Transverse colon (tissue), 4 donors: ENCODE measurements around the gene LRP8. TPM values are rescaled to one million over a fixed set of nuclear protein-coding genes. Genes with fewer than 3 reads are reported as not detected.

Experiments
- DNase-seq: peaks from one replicate; pipeline ENCODE4 v3.0.0-alpha.2; 2019
- H3K27ac ChIP-seq, 4 donors: fragments of 200-600 bp; sonication (generic); 2 replicates each; pipeline ENCODE4 v1.5.1; 2016 to 2018; ENCODE audit warnings: inconsistent platforms in 4 of 4
- H3K27me3 ChIP-seq: fragments of 200-600 bp; sonication (generic); 2 replicates; pipeline ENCODE4 v1.5.1; 2017; ENCODE audit warnings: inconsistent platforms
- H3K36me3 ChIP-seq, 4 donors: fragments of 200-600 bp; sonication (generic); 2 replicates each; pipeline ENCODE4 v1.5.1; 2017 to 2019; ENCODE audit warnings: inconsistent platforms in 4 of 4
- H3K4me1 ChIP-seq, 4 donors: fragments of 200-600 bp; sonication (generic); 2 replicates each; pipeline ENCODE4 v1.5.1; 2017 to 2020; ENCODE audit warnings: inconsistent platforms in 4 of 4
- H3K4me3 ChIP-seq, 4 donors: fragments of 200-600 bp; sonication (generic); 1 replicate in 1 of 4; 2 replicates in 3 of 4; pipeline versions ENCODE4 v1.5.1 to v1.6.1; 2017 to 2019; ENCODE audit warnings: inconsistent platforms in 4 of 4
- H3K9me3 ChIP-seq, 2 donors: fragments of 200-600 bp; sonication (generic); 2 replicates each; pipeline ENCODE4 v1.5.1; 2017 to 2019; ENCODE audit warnings: inconsistent platforms in 2 of 2
- EP300 ChIP-seq: sonication (generic); formaldehyde crosslinking; IDR thresholded peaks from one replicate; pipeline ENCODE4 v1.6.1; 2017; ENCODE audit warnings: antibody characterized with exemption, low read depth
- POLR2A ChIP-seq: fragments of 450-650 bp; IDR thresholded peaks from one replicate; pipeline ENCODE4 v1.6.1; 2016; ENCODE audit warnings: antibody characterized with exemption, mild to moderate bottlenecking, moderate library complexity
- POLR2AphosphoS5 ChIP-seq, 3 donors: sonication (generic); formaldehyde crosslinking; IDR thresholded peaks; one replicate each; pipeline ENCODE4 v1.6.1; 2016; ENCODE audit warnings: antibody characterized with exemption in 3 of 3
- WGBS, 2 donors: methylation state at CpG; one replicate each; pipeline ENCODE4 v1.1.5; 2018; ENCODE audit warnings: low coverage in 1 of 2; 5-methylcytosine and 5-hydroxymethylcytosine counted together
- in situ Hi-C, 4 donors: fragments of 200-750 bp; cut with MboI; loops; one replicate each; pipeline versions ENCODE4 v1.15.0 to v1.15.1; 2017; ENCODE audit warnings: low sequenced_read_pairs in 3 of 4, low pct_ligation_motif_present in 1 of 4, low pct_unique_long_range_greater_than_20kb in 1 of 4
- intact Hi-C: fragments of 100-400 bp; cut with DNase I; formaldehyde crosslinking; loops from one replicate; pipeline ENCODE4 v1.15.1; 2023; ENCODE audit warnings: low total_unique reads
- total RNA-seq, 4 donors: library from RNA; depleted of rRNA; stranded (reverse); fragments of >200 nt; gene quantifications; one replicate each; pipeline ENCODE4 v1.1.0, GENCODE V29; 2016
- TF ChIP-seq, protein P1 (sequence below), 5 experiments: fragments of 200-600 bp in 3 of 5; fragments of 450-650 bp in 2 of 5; sonication (generic) in 3 of 5; IDR thresholded peaks; 1 replicate in 2 of 5; 2 replicates in 3 of 5; pipeline ENCODE4 v1.5.1; 2016 to 2017; ENCODE audit warnings: antibody characterized with exemption in 5 of 5, inconsistent platforms in 3 of 5, mild to moderate bottlenecking in 2 of 5, moderate library complexity in 1 of 5

The LRP8 gene
- total RNA-seq, 4 donors from 2014 or later, result 0.37 to 10.7 (median 1.4) TPM

DNA sequence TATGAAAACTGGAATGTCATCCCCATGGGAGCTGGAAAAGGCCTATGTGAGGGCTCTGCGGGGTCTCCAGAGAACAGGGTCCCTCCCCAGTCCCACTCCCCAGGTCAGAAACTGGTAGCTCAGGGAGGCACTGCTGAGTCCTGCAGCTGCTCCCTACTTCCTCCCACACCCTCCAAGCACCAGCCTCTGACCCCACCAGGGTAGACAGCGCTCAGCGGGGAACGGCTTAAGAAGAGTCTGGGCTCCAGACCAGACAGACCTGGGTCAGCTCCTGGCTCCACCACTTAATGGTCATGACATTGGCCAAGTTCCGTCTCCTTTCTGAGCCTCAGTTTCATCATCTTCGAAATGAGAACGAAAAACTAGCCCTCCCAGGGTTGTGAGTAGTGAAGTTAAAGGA is 7.2 kb downstream of the LRP8 start:
- in situ Hi-C loops, result no loop called here
- WGBS, 2 donors, result 94% methylated on average over 7 of the region's 7 CpGs; no CpG with 5 or more reads in 1 of the 2 donors
- H3K27ac ChIP-seq, result no peak overlapping the region
- no peaks in the 10 kb centered on the region for H3K36me3 ChIP-seq
- H3K27me3 ChIP-seq, result no peaks in the 10 kb centered on the region
- no peaks in the 10 kb centered on the region for H3K9me3 ChIP-seq
- no peak for DNase-seq
- TF ChIP-seq POLR2A, result no peak
- TF ChIP-seq, protein P1, sequence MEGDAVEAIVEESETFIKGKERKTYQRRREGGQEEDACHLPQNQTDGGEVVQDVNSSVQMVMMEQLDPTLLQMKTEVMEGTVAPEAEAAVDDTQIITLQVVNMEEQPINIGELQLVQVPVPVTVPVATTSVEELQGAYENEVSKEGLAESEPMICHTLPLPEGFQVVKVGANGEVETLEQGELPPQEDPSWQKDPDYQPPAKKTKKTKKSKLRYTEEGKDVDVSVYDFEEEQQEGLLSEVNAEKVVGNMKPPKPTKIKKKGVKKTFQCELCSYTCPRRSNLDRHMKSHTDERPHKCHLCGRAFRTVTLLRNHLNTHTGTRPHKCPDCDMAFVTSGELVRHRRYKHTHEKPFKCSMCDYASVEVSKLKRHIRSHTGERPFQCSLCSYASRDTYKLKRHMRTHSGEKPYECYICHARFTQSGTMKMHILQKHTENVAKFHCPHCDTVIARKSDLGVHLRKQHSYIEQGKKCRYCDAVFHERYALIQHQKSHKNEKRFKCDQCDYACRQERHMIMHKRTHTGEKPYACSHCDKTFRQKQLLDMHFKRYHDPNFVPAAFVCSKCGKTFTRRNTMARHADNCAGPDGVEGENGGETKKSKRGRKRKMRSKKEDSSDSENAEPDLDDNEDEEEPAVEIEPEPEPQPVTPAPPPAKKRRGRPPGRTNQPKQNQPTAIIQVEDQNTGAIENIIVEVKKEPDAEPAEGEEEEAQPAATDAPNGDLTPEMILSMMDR (IDR thresholded peaks at IDR 0.05), result no peak
- no peak for TF ChIP-seq EP300
- TF ChIP-seq POLR2AphosphoS5 (IDR thresholded peaks at IDR 0.05), result no peak
- H3K4me3 ChIP-seq, result no peak overlapping the region
- intact Hi-C loops, result no loop called here
- peaks cover 2 to 4% (median 3%) of the 10 kb centered on the region in 4 donors for H3K4me1 ChIP-seq

DNA sequence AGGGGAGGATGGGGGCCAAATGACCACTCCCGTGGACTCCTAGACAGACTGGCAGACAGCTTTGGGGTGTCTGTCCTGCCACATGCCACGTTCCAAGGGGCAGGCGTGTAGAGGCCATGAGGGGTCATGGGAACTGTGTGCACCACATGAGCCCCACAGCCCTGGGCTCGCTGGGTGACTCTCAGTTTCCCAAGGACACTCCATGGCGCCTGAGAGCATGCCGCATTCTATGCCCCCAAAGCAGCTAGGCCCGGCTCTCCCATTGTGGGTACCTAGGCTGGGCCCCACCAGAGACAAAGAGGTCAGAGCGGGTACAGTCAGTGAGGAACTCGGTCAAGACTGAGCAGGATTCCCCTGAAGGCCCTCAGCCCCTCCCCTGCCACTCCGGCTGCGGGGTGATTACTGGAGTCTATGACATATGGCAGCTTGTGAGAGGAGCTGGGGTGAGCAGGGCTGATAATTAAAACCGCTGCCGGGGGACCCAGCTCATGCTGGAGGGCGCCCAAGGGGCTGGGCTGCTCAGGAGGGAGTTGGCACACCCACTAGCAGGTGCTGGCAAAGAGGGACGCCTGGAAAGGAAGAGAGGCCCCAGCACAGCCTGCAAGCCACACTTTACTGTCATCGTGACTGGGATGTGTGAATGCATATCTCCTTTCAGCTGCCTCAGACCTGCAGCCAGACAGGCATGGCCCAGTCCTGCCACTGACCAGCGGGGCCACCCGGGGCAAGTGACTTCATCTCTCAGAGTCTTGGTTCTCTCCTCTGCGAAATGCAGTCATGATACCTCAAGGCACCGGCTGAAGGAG is 8.4 kb downstream of the LRP8 start:
- Histone ChIP-seq H3K36me3 (no peaks in the 10 kb centered on the region), H3K4me3 (no peak overlapping the region), H3K9me3 (no peaks in the 10 kb centered on the region), H3K27me3 (no peaks in the 10 kb centered on the region), H3K27ac (no peak overlapping the region), H3K4me1 (no peaks in the 10 kb centered on the region)
- no peak for DNase-seq
- in situ Hi-C loops (no loop called here), intact Hi-C loops (no loop called here)
- WGBS, 2 donors, result 86 to 92% methylated on average over 5 to 17 of the region's 20 CpGs
- TF ChIP-seq POLR2A, result no peak
- no peak for TF ChIP-seq POLR2AphosphoS5 (IDR thresholded peaks at IDR 0.05)
- TF ChIP-seq EP300, result no peak
- TF ChIP-seq, protein P1 (IDR thresholded peaks at IDR 0.05), result no peak

DNA sequence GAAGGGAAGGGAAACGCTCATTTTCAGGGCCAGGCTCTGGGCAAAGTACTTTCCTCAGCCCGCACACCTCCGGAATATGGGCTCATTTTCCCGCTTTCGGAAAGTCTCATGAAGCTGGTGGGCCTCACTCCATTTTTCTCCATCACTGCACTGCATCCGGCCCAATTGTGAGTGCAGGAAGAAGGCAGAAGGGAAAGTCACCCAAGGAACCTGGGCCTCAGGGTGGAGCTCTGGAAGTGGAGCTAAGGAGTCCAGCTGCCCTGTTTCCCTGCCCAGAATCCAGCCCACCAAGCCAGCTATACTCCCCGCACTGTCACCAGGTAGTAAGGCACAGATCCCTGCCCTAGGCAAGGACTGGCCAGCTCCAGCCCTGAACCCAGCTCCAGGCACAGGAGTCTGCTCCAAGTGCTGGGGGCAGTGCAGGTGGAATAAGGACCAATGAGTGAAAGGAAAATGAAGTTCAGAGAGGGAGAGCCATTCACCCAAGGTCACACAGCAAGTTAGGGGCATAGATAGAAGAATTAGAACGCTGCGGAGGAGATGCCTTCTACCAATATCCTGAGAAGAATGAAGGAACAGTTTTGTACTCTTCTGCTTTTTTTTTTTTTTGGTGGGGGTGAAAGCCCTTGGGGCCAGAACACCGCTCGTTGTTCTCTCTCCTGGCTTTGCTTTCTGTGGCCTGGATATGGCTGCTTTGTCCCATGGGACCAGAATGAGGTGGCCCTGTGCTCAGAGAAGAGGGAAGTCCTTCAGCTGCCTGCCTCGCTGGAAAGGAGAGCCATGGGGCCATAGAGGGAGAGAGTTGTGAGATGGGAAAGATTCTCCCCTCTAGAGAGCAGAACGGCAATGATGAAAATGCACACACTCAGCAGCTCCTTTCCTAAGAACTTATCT is 10.0 kb downstream of the LRP8 start:
- intact Hi-C loops (no loop called here), in situ Hi-C loops (no loop called here)
- H3K4me1 ChIP-seq, result no peaks in the 10 kb centered on the region
- TF ChIP-seq, protein P1 (IDR thresholded peaks at IDR 0.05), result no peak
- TF ChIP-seq POLR2A (no peak), POLR2AphosphoS5 (IDR thresholded peaks at IDR 0.05) (no peak), EP300 (no peak)
- DNase-seq, result no peak
- H3K9me3 ChIP-seq, result no peaks in the 10 kb centered on the region
- no peak overlapping the region for H3K4me3 ChIP-seq
- H3K27me3 ChIP-seq, result no peaks in the 10 kb centered on the region
- 90 to 94% methylated on average over 6 to 13 of the region's 13 CpGs for WGBS, 2 donors
- H3K27ac ChIP-seq, result no peak overlapping the region
- no peaks in the 10 kb centered on the region for H3K36me3 ChIP-seq
